ENCODE results near the gene ASB5. TPM values are rescaled to one million over a fixed set of nuclear protein-coding genes. Genes with fewer than 3 reads are reported as not detected.

The ASB5 gene
- total and polyA plus RNA-seq, 4 donors: 0.08 to 0.40 (median 0.31) TPM; not detected in 1

DNA sequence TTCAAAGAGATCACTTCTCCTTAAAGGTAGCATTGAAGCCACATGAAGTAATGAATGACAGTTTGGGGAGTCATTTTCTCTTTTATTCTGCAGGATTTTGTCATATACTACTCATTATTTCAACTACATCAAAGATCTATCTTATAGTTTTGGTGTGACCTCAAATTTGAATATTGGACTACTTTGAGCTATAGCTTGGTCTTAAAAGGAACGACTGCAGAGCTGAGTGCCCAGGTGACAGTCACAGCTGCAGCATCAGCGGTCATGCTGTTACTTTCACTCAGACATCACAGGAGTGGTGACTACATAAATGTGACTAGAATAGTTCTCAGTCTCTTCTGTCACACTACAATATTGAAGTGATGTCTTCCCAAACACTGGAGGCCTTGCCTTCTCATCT, 40.0 kb upstream of the ASB5 start:
- DNase-seq (no peak), ATAC-seq (ENCODE audit: insufficient read depth, low FRiP score) (no peak)
- Histone ChIP-seq H3K27me3 (ENCODE audit: control insufficient read depth in 3 of 3, insufficient read depth in 3 of 3, low read length in 2 of 3) (no peaks in the 10 kb centered on the region), H3K4me3 (no peak overlapping the region), H3K4me1 (ENCODE audit: control insufficient read depth in 5 of 5, insufficient read depth in 5 of 5, low read length in 5 of 5) (no peaks in the 10 kb centered on the region), H3K9me3 (ENCODE audit: control insufficient read depth in 4 of 4, insufficient read depth in 3 of 4, low read length in 3 of 4) (no peaks in the 10 kb centered on the region), H3K27ac (ENCODE audit: low read depth in 1 of 2, low read length in 1 of 2) (no peak overlapping the region), H3K9ac (ENCODE audit: insufficient read depth in 1 of 2, low read length in 2 of 2) (no peak overlapping the region), H3K36me3 (ENCODE audit: control insufficient read depth in 4 of 4, insufficient read depth in 4 of 4, low read length in 4 of 4) (no peaks in the 10 kb centered on the region)
- WGBS, 2 donors: 88 to 90% methylated on average over 2 of the region's 2 CpGs
- TF ChIP-seq, protein P1, sequence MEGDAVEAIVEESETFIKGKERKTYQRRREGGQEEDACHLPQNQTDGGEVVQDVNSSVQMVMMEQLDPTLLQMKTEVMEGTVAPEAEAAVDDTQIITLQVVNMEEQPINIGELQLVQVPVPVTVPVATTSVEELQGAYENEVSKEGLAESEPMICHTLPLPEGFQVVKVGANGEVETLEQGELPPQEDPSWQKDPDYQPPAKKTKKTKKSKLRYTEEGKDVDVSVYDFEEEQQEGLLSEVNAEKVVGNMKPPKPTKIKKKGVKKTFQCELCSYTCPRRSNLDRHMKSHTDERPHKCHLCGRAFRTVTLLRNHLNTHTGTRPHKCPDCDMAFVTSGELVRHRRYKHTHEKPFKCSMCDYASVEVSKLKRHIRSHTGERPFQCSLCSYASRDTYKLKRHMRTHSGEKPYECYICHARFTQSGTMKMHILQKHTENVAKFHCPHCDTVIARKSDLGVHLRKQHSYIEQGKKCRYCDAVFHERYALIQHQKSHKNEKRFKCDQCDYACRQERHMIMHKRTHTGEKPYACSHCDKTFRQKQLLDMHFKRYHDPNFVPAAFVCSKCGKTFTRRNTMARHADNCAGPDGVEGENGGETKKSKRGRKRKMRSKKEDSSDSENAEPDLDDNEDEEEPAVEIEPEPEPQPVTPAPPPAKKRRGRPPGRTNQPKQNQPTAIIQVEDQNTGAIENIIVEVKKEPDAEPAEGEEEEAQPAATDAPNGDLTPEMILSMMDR (IDR thresholded peaks at IDR 0.05; ENCODE audit: control extremely low read depth, extremely low read depth): no peak

DNA sequence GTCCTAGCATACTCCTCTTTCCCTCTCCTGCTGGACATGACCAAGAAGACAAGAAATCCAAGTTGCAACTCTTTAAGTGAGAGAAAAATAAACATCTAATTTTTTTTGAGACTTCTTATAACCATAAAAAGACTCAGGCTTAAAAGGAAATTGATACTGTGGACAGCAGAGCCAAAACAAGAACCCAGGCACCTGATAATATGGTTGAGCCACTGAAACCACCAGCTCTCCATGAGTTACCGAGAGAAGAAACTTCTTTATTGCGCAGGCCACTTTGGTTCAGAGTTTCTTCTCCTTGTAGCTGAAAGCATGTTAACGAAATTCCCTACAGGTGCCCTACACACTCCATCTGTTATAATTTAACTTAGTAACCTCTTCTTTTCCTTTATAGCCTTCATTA, 39.4 kb upstream of the ASB5 start:
- no peak for DNase-seq
- TF ChIP-seq, protein P1 (IDR thresholded peaks at IDR 0.05; ENCODE audit: control extremely low read depth, extremely low read depth): no peak
- WGBS, 2 donors: 91 to 92% methylated on average over 3 of the region's 3 CpGs
- Histone ChIP-seq H3K9ac (ENCODE audit: insufficient read depth in 1 of 2, low read length in 2 of 2) (no peak overlapping the region), H3K36me3 (ENCODE audit: control insufficient read depth in 4 of 4, insufficient read depth in 4 of 4, low read length in 4 of 4) (no peaks in the 10 kb centered on the region), H3K27me3 (ENCODE audit: control insufficient read depth in 3 of 3, insufficient read depth in 3 of 3, low read length in 2 of 3) (no peaks in the 10 kb centered on the region), H3K4me1 (ENCODE audit: control insufficient read depth in 5 of 5, insufficient read depth in 5 of 5, low read length in 5 of 5) (no peaks in the 10 kb centered on the region), H3K27ac (ENCODE audit: low read depth in 1 of 2, low read length in 1 of 2) (no peak overlapping the region), H3K9me3 (ENCODE audit: control insufficient read depth in 4 of 4, insufficient read depth in 3 of 4, low read length in 3 of 4) (no peaks in the 10 kb centered on the region), H3K4me3 (no peak overlapping the region)
- no peak for ATAC-seq (ENCODE audit: insufficient read depth, low FRiP score)

DNA sequence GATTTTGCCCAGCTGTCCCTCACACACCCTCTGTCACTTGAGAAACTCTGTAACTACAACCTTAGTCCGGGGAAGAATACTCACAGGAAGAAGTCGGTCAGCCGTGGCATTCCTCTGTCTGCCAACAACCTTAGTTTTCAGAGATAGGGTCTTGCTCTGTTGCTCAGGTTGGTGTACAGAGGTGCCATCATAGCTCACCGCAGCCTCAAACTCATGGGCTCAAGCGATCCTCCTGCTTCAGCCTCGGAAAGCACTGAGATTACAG, 38.6 kb upstream of the ASB5 start:
- DNase-seq: no peak
- no peaks in the 10 kb centered on the region for H3K27me3 ChIP-seq (ENCODE audit: control insufficient read depth in 3 of 3, insufficient read depth in 3 of 3, low read length in 2 of 3)
- no peaks in the 10 kb centered on the region for H3K9me3 ChIP-seq (ENCODE audit: control insufficient read depth in 4 of 4, insufficient read depth in 3 of 4, low read length in 3 of 4)
- H3K4me3 ChIP-seq: no peak overlapping the region
- no peaks in the 10 kb centered on the region for H3K36me3 ChIP-seq (ENCODE audit: control insufficient read depth in 4 of 4, insufficient read depth in 4 of 4, low read length in 4 of 4)
- ATAC-seq (ENCODE audit: insufficient read depth, low FRiP score): no peak
- H3K27ac ChIP-seq (ENCODE audit: low read depth in 1 of 2, low read length in 1 of 2): no peak overlapping the region
- no peaks in the 10 kb centered on the region for H3K4me1 ChIP-seq (ENCODE audit: control insufficient read depth in 5 of 5, insufficient read depth in 5 of 5, low read length in 5 of 5)
- no peak overlapping the region for H3K9ac ChIP-seq (ENCODE audit: insufficient read depth in 1 of 2, low read length in 2 of 2)
- WGBS, 2 donors: 78 to 85% methylated on average over 6 of the region's 6 CpGs
- TF ChIP-seq, protein P1 (IDR thresholded peaks at IDR 0.05; ENCODE audit: control extremely low read depth, extremely low read depth): no peak

DNA sequence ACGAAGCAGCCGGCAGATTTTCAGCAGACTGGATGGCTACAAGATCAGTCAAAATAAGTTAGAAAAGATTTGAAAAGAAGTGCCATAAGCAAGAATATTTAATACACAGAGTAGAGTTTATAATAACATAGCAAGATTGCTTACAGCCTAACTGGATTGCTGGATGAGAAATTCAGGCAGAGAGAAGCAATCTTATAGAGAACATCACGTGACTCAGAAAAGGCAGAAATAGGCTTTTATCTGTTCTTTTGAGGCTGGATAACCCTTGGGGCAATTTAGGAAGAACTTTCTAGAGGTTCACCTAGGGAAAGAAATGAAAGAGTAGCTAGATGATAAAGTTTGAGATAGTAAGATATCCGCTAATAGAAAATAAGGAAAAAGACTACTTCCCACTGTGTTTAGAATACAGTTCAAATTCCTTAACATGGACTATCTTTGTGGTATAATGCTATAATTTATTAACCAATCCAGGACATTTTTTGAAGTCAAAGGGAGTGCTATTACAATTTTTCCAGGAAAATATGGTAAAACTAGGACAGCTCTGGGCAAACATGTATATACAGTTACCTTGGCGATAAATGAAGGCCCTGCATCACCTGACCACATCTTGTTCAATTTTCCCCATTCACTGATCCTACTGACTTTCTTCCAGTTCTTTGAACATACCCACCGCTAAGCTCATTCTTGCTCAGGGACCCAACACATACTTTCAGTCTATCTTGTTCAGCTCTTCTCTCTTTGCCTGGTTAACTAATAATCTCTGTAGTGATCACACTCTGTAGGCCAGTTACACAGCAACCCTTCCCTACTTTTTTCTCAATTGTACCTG, 38.0 kb upstream of the ASB5 start:
- no peak for DNase-seq
- H3K36me3 ChIP-seq (ENCODE audit: control insufficient read depth in 4 of 4, insufficient read depth in 4 of 4, low read length in 4 of 4): no peaks in the 10 kb centered on the region
- TF ChIP-seq, protein P1 (IDR thresholded peaks at IDR 0.05; ENCODE audit: control extremely low read depth, extremely low read depth): no peak
- no peak for ATAC-seq (ENCODE audit: insufficient read depth, low FRiP score)
- no peaks in the 10 kb centered on the region for H3K9me3 ChIP-seq (ENCODE audit: control insufficient read depth in 4 of 4, insufficient read depth in 3 of 4, low read length in 3 of 4)
- no peaks in the 10 kb centered on the region for H3K4me1 ChIP-seq (ENCODE audit: control insufficient read depth in 5 of 5, insufficient read depth in 5 of 5, low read length in 5 of 5)
- H3K27ac ChIP-seq (ENCODE audit: low read depth in 1 of 2, low read length in 1 of 2): no peak overlapping the region
- H3K9ac ChIP-seq (ENCODE audit: insufficient read depth in 1 of 2, low read length in 2 of 2): no peak overlapping the region
- no peaks in the 10 kb centered on the region for H3K27me3 ChIP-seq (ENCODE audit: control insufficient read depth in 3 of 3, insufficient read depth in 3 of 3, low read length in 2 of 3)
- 84% methylated on average over 6 of the region's 6 CpGs for WGBS, 2 donors
- no peak overlapping the region for H3K4me3 ChIP-seq

Measured in lung (tissue), 12 donors.